ENCODE results near the gene ARMH4.
A peak's percentile ranks its signal among the peaks of the same experiment; 100 is the strongest.

ARMH4 gene

DNA sequence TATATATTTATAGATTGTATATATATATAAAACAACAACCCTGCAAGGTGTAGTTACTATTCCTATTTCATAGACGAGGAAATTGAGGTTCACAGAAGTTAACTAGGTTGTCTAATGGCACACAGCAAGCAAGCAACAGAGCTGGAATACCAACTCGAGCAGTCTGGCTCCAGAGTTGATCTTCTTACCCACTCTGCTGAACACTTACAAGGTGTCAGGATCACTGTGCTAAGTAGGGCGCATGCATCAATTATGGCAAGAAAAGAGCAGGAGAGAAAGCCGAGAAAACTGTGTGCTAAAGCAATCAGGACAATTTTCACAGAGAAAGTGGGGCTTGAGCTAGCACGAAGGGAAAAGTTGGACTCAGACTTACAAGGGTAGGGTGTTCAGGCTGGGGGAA lies 15.9 kb upstream of the ARMH4 start:
- TF ChIP-seq, protein P1, sequence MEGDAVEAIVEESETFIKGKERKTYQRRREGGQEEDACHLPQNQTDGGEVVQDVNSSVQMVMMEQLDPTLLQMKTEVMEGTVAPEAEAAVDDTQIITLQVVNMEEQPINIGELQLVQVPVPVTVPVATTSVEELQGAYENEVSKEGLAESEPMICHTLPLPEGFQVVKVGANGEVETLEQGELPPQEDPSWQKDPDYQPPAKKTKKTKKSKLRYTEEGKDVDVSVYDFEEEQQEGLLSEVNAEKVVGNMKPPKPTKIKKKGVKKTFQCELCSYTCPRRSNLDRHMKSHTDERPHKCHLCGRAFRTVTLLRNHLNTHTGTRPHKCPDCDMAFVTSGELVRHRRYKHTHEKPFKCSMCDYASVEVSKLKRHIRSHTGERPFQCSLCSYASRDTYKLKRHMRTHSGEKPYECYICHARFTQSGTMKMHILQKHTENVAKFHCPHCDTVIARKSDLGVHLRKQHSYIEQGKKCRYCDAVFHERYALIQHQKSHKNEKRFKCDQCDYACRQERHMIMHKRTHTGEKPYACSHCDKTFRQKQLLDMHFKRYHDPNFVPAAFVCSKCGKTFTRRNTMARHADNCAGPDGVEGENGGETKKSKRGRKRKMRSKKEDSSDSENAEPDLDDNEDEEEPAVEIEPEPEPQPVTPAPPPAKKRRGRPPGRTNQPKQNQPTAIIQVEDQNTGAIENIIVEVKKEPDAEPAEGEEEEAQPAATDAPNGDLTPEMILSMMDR (IDR thresholded peaks at IDR 0.05; ENCODE audit: low read depth, low read length) = no peak
- in situ Hi-C loops (cut with HindIII; ENCODE audit: low sequenced_read_pairs) = no loop called here
- no peak for DNase-seq (ENCODE audit: low read depth, low spot score)
- H3K4me3 ChIP-seq (ENCODE audit: low read depth, low read length) = no peak overlapping the region

DNA sequence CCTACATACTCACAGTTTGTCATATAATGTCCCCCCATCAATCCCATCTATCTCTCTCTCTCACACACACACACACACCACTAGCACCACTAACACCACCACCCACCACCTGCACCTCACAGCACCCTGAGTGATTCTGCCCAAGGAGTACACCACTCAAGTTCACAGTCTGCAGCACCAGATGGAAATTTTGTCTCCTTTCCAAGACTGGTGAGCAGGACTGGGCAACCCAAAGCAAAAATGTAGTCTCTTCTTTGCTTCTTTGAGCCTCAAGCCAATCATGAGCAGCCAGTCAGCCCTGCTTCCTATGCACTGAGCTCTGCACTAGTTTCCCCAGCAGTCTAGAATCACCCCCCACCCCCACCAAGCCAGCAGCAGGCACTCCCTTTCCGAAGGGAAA lies 15.0 kb upstream of the ARMH4 start:
- H3K4me3 ChIP-seq (ENCODE audit: low read depth, low read length) = no peak overlapping the region
- no peak for DNase-seq (ENCODE audit: low read depth, low spot score)
- in situ Hi-C loops (cut with HindIII; ENCODE audit: low sequenced_read_pairs) = no loop called here
- TF ChIP-seq, protein P1 (IDR thresholded peaks at IDR 0.05; ENCODE audit: low read depth, low read length) = no peak

DNA sequence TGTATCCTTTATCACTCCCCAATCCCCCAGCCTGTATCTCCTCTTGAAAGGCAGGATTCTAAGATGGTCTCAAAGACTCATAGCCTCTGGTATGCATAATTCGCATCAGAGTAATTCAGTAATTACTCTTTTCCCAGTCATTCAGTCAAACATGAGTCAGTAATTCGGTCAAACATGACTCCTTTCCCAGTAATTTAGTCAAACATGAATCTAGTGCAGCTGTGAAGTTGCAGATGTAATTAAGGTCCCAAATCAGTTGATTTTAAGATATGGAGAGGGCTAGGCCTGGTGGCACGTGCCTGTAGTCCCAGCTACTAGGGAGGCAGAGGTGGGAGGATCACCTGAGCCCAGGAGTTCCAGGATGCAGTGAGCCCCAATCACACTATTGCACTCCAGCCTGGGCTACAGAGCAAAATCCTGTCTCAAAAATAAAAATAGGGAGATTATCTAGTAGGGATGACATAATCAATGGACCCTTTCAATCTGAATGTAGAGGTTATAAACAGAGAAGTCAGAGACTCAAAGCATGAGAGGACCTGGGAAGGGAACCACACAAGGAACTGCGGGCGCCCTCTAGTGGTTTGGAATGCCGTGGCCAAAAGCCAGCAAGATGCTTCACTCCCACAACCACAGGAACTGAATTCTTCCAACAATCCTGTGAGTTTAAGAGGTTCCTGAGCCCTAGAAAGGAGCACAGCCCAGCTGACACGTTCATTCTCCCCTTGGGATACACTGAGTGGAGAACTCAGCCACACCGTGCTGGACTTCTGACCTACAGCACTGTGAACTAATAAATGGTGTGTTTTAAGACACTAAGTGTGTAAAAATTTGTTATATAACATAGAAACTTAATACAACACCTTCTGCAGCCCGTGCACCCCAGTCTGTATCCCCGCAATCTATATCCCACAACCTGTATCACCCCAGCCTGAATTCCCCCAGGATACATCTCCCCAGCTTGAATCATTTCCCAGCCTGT lies 14.3 kb upstream of the ARMH4 start:
- in situ Hi-C loops (cut with HindIII; ENCODE audit: low sequenced_read_pairs) = no loop called here
- TF ChIP-seq, protein P1 (IDR thresholded peaks at IDR 0.05; ENCODE audit: low read depth, low read length) = peak; percentile 93
- DNase-seq (ENCODE audit: low read depth, low spot score) = peak; percentile 81
- no peak overlapping the region for H3K4me3 ChIP-seq (ENCODE audit: low read depth, low read length)

DNA sequence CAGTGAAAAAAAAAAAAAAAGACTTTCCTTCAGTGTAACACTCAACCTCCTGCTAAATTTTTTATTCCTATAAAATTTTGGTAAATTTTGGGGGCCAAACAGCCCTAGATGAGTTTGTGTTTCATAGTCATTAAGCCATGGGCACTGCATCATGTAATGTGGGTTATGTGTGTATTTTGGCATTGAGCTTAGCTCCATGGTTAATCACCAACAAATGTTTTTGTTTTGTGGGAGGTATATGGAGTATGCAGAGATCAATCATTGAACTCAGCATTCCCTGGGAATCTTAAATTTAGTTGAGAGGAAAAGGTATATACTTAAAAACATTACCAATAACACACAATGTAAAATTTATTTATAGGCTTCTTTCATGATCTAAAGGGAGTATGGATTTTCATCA lies 8.5 kb upstream of the ARMH4 start:
- DNase-seq (ENCODE audit: low read depth, low spot score) = no peak
- H3K4me3 ChIP-seq (ENCODE audit: low read depth, low read length) = no peak overlapping the region
- in situ Hi-C loops (cut with HindIII; ENCODE audit: low sequenced_read_pairs) = no loop called here
- TF ChIP-seq, protein P1 (IDR thresholded peaks at IDR 0.05; ENCODE audit: low read depth, low read length) = no peak

DNA sequence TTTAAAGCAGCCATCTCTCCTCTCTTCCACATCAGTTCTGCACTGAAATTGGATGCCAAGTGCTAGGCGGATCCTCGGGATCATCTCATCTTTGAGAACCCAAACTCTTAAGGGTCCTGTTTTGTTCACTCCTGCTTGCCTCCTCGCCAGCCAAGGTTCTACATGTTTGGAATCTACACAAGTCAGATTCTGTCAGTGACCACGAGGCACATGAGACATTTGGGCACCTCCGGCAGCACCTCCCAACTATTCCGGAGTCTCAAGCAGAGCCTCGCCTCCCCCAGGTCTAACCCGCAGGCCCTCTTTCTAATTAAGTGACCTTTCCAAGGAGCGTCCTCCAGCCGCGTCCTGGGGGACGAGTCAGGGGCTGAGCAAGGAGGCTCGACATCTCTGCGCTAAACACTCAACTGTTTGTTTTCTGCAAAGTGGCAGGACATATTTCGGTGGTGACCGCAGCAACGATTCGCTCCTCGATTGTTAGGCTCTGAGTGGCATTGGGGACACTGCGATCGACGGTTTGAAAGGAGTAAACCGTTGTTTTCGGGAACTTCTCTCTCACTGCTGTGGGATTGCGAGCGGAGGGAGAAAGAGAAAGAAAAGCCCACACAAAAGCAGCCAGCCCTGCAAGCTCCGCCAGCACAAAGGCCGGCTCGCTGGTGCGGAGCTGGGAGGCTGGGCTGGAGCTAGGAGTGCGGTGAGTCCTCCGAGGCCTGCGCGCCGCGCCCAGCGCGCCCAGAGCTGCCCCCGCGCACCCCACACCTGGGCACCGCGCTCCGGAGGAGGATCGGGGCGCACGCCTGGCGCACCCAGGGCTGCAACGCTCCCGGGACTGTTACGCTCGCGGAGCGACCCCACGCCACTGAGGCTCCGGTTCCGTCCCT lies 640 bp downstream of the ARMH4 start:
- TF ChIP-seq, protein P1 (IDR thresholded peaks at IDR 0.05; ENCODE audit: low read depth, low read length) = no peak
- DNase-seq (ENCODE audit: low read depth, low spot score) = peak; percentile 42
- H3K4me3 ChIP-seq (ENCODE audit: low read depth, low read length) = peak overlapping the region; percentile 59
- in situ Hi-C loops (cut with HindIII; ENCODE audit: low sequenced_read_pairs) = no loop called here

DNA sequence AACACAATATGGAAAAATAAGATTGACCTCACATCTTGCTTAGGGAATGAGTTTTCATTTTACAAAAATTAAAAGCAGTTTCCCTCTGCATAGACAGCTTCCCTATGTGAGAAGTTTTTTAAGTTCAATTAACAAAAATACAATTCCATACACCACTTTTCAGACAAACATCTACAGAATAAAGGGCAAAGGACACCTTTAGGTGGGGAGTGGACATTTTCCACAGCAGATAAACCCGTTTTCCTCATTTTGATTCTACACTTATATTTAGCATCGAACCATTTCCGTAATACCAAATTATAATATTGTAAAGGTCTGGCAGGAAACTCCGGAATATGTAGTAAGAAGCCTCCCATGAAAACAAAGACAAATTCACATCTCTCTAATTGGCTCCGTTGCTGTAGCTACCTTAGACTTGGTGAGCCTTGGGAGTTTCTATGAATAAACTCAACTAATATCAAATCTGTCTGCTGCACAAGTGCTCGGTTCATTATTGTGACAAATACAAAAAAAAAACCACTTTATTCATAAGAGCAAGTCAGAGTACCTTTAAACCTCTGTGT lies 1.7 kb downstream of the ARMH4 start:
- in situ Hi-C loops (cut with HindIII; ENCODE audit: low sequenced_read_pairs) = no loop called here
- no peak overlapping the region for H3K4me3 ChIP-seq (ENCODE audit: low read depth, low read length)
- no peak for DNase-seq (ENCODE audit: low read depth, low spot score)
- TF ChIP-seq, protein P1 (IDR thresholded peaks at IDR 0.05; ENCODE audit: low read depth, low read length) = no peak
